ENCODE data around the gene BIRC2.

- TF ChIP-seq CTCF (tag by site-specific recombination; IDR thresholded peaks at IDR 0.05) (no peak), YY1 (tag by site-specific recombination; IDR thresholded peaks at IDR 0.05) (no peak), BCL11B (tag by site-specific recombination; IDR thresholded peaks at IDR 0.05; ENCODE audit: low read depth) (no peak), KLF16 (tag by site-specific recombination; IDR thresholded peaks at IDR 0.05) (no peak), ZNF585B (tag by site-specific recombination; IDR thresholded peaks at IDR 0.05) (no peak)
These were observed 23.3 kb upstream of the BIRC2 start for GRCh38 chr11:102323542-102324251.
